IMR-90 (cell line): Measurements from ENCODE around the gene SIPA1L3.

Source experiments
- BHLHE40 ChIP-seq: fragments of 150-350 bp; IDR thresholded peaks from 2 replicates; pipeline ENCODE4 v1.6.1; 2016; ENCODE audit warnings: mild to moderate bottlenecking, low read depth, low read length
- MXI1 ChIP-seq: IDR thresholded peaks from 2 replicates; pipeline ENCODE4 v1.6.1; 2012; ENCODE audit warnings: low read depth, mild to moderate bottlenecking, low read length, moderate library complexity, borderline replicate concordance
- POLR2A ChIP-seq: IDR thresholded peaks from 2 replicates; pipeline ENCODE4 v1.6.1; 2012; ENCODE audit warnings: mild to moderate bottlenecking, low read depth, low read length
- RCOR1 ChIP-seq: IDR thresholded peaks from 2 replicates; pipeline ENCODE4 v1.6.1; 2012; ENCODE audit warnings: mild to moderate bottlenecking, low read length, improper control_type of control experiment; ENCODE audit not compliant: insufficient replicate concordance
- TF ChIP-seq, protein P1 (sequence below): conservative IDR thresholded peaks from 2 replicates; pipeline ENCODE4 v1.5.1; 2012; ENCODE audit warnings: mild to moderate bottlenecking, low read depth, low read length, improper control_type of control experiment

DNA sequence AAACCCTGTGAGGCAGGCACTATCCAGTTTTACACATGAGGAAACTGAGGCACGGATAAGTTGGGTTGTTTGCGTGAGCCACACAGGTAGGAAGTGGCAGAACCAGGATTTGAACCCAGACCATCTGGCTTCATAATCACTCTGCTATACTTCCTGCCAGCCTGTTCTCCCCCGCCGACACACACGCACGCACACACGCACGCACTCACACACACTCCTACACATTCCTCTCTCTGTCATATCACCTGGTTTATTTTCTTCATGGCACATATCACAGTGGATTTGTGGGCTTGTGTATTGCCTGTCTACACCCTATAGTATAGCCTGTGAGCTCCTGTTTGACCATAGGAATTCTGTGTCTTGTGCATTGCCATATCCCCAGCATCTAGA is 140.0 kb downstream of the SIPA1L3 start:
- TF ChIP-seq, protein P1, sequence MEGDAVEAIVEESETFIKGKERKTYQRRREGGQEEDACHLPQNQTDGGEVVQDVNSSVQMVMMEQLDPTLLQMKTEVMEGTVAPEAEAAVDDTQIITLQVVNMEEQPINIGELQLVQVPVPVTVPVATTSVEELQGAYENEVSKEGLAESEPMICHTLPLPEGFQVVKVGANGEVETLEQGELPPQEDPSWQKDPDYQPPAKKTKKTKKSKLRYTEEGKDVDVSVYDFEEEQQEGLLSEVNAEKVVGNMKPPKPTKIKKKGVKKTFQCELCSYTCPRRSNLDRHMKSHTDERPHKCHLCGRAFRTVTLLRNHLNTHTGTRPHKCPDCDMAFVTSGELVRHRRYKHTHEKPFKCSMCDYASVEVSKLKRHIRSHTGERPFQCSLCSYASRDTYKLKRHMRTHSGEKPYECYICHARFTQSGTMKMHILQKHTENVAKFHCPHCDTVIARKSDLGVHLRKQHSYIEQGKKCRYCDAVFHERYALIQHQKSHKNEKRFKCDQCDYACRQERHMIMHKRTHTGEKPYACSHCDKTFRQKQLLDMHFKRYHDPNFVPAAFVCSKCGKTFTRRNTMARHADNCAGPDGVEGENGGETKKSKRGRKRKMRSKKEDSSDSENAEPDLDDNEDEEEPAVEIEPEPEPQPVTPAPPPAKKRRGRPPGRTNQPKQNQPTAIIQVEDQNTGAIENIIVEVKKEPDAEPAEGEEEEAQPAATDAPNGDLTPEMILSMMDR, result no peak
- TF ChIP-seq MXI1, result no peak
- no peak for TF ChIP-seq BHLHE40
- TF ChIP-seq RCOR1, result no peak
- no peak for TF ChIP-seq POLR2A
